ENCODE data around the gene MDM4. TPM values are rescaled to one million over a fixed set of nuclear protein-coding genes. Genes with fewer than 3 reads are reported as not detected.

MDM4 gene
- 15.1 and 21.5 TPM in 2 replicates for total RNA-seq (2012; rRNA removed)

GRCh38 chr1:204516180-204516879 is at the start of gene MDM4:
Gene MDM4 (plus strand): TSS chr1:204516406. CDS start chr1:204525519, 9,113 bp downstream.
- Histone ChIP-seq H3K4me2 (ENCODE audit: low read length) (peak within 1 kb of the TSS; percentile 81), H3K27me3 (ENCODE audit: control insufficient read depth, insufficient read depth, low read length) (no peaks in the 10 kb centered on the region), H3K9me3 (replicated peaks; ENCODE audit: low read length) (no peaks in the 10 kb centered on the region), H3K4me1 (ENCODE audit: control insufficient read depth, insufficient read depth, low read length) (peaks cover 19% of the 10 kb centered on the region), H3K9ac (ENCODE audit: low read depth, low read length) (peak within 1 kb of the TSS; percentile 95), H3K4me3 (ENCODE audit: low read length) (peak within 1 kb of the TSS; percentile 94), H3K36me3 (ENCODE audit: insufficient read depth, low read length) (peaks cover 4% of the 10 kb centered on the region)

- Histone ChIP-seq H3K4me1 (ENCODE audit: control insufficient read depth, insufficient read depth, low read length) (no peaks in the 10 kb centered on the region), H3K27me3 (ENCODE audit: control insufficient read depth, insufficient read depth, low read length) (peaks cover 67% of the 10 kb centered on the region), H3K4me2 (ENCODE audit: low read length) (no peak overlapping the region), H3K4me3 (ENCODE audit: low read length) (no peak overlapping the region), H3K36me3 (ENCODE audit: insufficient read depth, low read length) (no peaks in the 10 kb centered on the region), H3K9me3 (replicated peaks; ENCODE audit: low read length) (no peaks in the 10 kb centered on the region), H3K9ac (ENCODE audit: low read depth, low read length) (no peak overlapping the region)
These were observed 49.5 kb upstream of the MDM4 start for GRCh38 chr1:204466416-204467405.

GRCh38 chr1:204468206-204468605 is 48.0 kb upstream of the MDM4 start:
- Histone ChIP-seq H3K27me3 (ENCODE audit: control insufficient read depth, insufficient read depth, low read length) (peaks cover 61% of the 10 kb centered on the region), H3K4me1 (ENCODE audit: control insufficient read depth, insufficient read depth, low read length) (no peaks in the 10 kb centered on the region), H3K4me3 (ENCODE audit: low read length) (no peak overlapping the region), H3K9ac (ENCODE audit: low read depth, low read length) (no peak overlapping the region), H3K36me3 (ENCODE audit: insufficient read depth, low read length) (no peaks in the 10 kb centered on the region), H3K9me3 (replicated peaks; ENCODE audit: low read length) (no peaks in the 10 kb centered on the region), H3K4me2 (ENCODE audit: low read length) (no peak overlapping the region)

- Histone ChIP-seq H3K4me2 (ENCODE audit: low read length) (no peak overlapping the region), H3K27me3 (ENCODE audit: control insufficient read depth, insufficient read depth, low read length) (peaks cover 60% of the 10 kb centered on the region), H3K9me3 (replicated peaks; ENCODE audit: low read length) (no peaks in the 10 kb centered on the region), H3K4me3 (ENCODE audit: low read length) (no peak overlapping the region), H3K36me3 (ENCODE audit: insufficient read depth, low read length) (no peaks in the 10 kb centered on the region), H3K4me1 (ENCODE audit: control insufficient read depth, insufficient read depth, low read length) (no peaks in the 10 kb centered on the region), H3K9ac (ENCODE audit: low read depth, low read length) (no peak overlapping the region)
These were observed 47.4 kb upstream of the MDM4 start for GRCh38 chr1:204468766-204469302.

- Histone ChIP-seq H3K4me3 (ENCODE audit: low read length) (no peak overlapping the region), H3K4me2 (ENCODE audit: low read length) (no peak overlapping the region), H3K27me3 (ENCODE audit: control insufficient read depth, insufficient read depth, low read length) (peaks cover 57% of the 10 kb centered on the region), H3K4me1 (ENCODE audit: control insufficient read depth, insufficient read depth, low read length) (no peaks in the 10 kb centered on the region), H3K9me3 (replicated peaks; ENCODE audit: low read length) (no peaks in the 10 kb centered on the region), H3K36me3 (ENCODE audit: insufficient read depth, low read length) (no peaks in the 10 kb centered on the region), H3K9ac (ENCODE audit: low read depth, low read length) (no peak overlapping the region)
These were observed 46.9 kb upstream of the MDM4 start for GRCh38 chr1:204469304-204469703.

GRCh38 chr1:204471687-204472086 is 44.5 kb upstream of the MDM4 start:
- no peak overlapping the region for H3K4me3 ChIP-seq (ENCODE audit: low read length)
- H3K4me2 ChIP-seq (ENCODE audit: low read length), result no peak overlapping the region
- no peaks in the 10 kb centered on the region for H3K4me1 ChIP-seq (ENCODE audit: control insufficient read depth, insufficient read depth, low read length)
- no peak overlapping the region for H3K9ac ChIP-seq (ENCODE audit: low read depth, low read length)
- no peaks in the 10 kb centered on the region for H3K9me3 ChIP-seq (replicated peaks; ENCODE audit: low read length)
- H3K36me3 ChIP-seq (ENCODE audit: insufficient read depth, low read length), result no peaks in the 10 kb centered on the region
- H3K27me3 ChIP-seq (ENCODE audit: control insufficient read depth, insufficient read depth, low read length), result peaks cover 56% of the 10 kb centered on the region

- no peaks in the 10 kb centered on the region for H3K4me1 ChIP-seq (ENCODE audit: control insufficient read depth, insufficient read depth, low read length)
- no peak overlapping the region for H3K9ac ChIP-seq (ENCODE audit: low read depth, low read length)
- no peak overlapping the region for H3K4me3 ChIP-seq (ENCODE audit: low read length)
- H3K27me3 ChIP-seq (ENCODE audit: control insufficient read depth, insufficient read depth, low read length), result peaks cover 58% of the 10 kb centered on the region
- no peaks in the 10 kb centered on the region for H3K9me3 ChIP-seq (replicated peaks; ENCODE audit: low read length)
- no peaks in the 10 kb centered on the region for H3K36me3 ChIP-seq (ENCODE audit: insufficient read depth, low read length)
- H3K4me2 ChIP-seq (ENCODE audit: low read length), result no peak overlapping the region
These were observed 43.5 kb upstream of the MDM4 start for GRCh38 chr1:204472660-204473059.

GRCh38 chr1:204473400-204473965 is 42.7 kb upstream of the MDM4 start:
- Histone ChIP-seq H3K9me3 (replicated peaks; ENCODE audit: low read length) (no peaks in the 10 kb centered on the region), H3K27me3 (ENCODE audit: control insufficient read depth, insufficient read depth, low read length) (peaks cover 61% of the 10 kb centered on the region), H3K9ac (ENCODE audit: low read depth, low read length) (no peak overlapping the region), H3K36me3 (ENCODE audit: insufficient read depth, low read length) (no peaks in the 10 kb centered on the region), H3K4me3 (ENCODE audit: low read length) (no peak overlapping the region), H3K4me2 (ENCODE audit: low read length) (no peak overlapping the region), H3K4me1 (ENCODE audit: control insufficient read depth, insufficient read depth, low read length) (no peaks in the 10 kb centered on the region)

GRCh38 chr1:204475656-204476432 is 40.4 kb upstream of the MDM4 start:
- H3K36me3 ChIP-seq (ENCODE audit: insufficient read depth, low read length), result no peaks in the 10 kb centered on the region
- H3K4me1 ChIP-seq (ENCODE audit: control insufficient read depth, insufficient read depth, low read length), result no peaks in the 10 kb centered on the region
- H3K4me2 ChIP-seq (ENCODE audit: low read length), result no peak overlapping the region
- no peaks in the 10 kb centered on the region for H3K9me3 ChIP-seq (replicated peaks; ENCODE audit: low read length)
- H3K9ac ChIP-seq (ENCODE audit: low read depth, low read length), result no peak overlapping the region
- H3K4me3 ChIP-seq (ENCODE audit: low read length), result no peak overlapping the region
- peaks cover 75% of the 10 kb centered on the region for H3K27me3 ChIP-seq (ENCODE audit: control insufficient read depth, insufficient read depth, low read length)

GRCh38 chr1:204476563-204476962 is 39.6 kb upstream of the MDM4 start:
- Histone ChIP-seq H3K9ac (ENCODE audit: low read depth, low read length) (no peak overlapping the region), H3K27me3 (ENCODE audit: control insufficient read depth, insufficient read depth, low read length) (peaks cover 77% of the 10 kb centered on the region), H3K4me1 (ENCODE audit: control insufficient read depth, insufficient read depth, low read length) (no peaks in the 10 kb centered on the region), H3K36me3 (ENCODE audit: insufficient read depth, low read length) (no peaks in the 10 kb centered on the region), H3K4me3 (ENCODE audit: low read length) (no peak overlapping the region), H3K9me3 (replicated peaks; ENCODE audit: low read length) (no peaks in the 10 kb centered on the region), H3K4me2 (ENCODE audit: low read length) (no peak overlapping the region)
